Measurements from ENCODE around the gene CEP95.

The CEP95 gene

GRCh38 chr17:64551461-64551860 is 44.7 kb downstream of the CEP95 start:
- Histone ChIP-seq H3K9me3 (ENCODE audit: control insufficient read depth in 5 of 5, low read length in 5 of 5) (no peaks in the 10 kb centered on the region), H3K36me3 (ENCODE audit: control insufficient read depth in 5 of 5, insufficient read depth in 5 of 5, low read length in 5 of 5) (peaks cover 18 to 56% (median 38%) of the 10 kb centered on the region in 5 donors), H3K9ac (ENCODE audit: low read length in 5 of 5) (no peak overlapping the region), H3K4me3 (ENCODE audit: low read depth in 1 of 5, low read length in 5 of 5) (no peak overlapping the region), H3K27me3 (ENCODE audit: control insufficient read depth in 5 of 5, insufficient read depth in 4 of 5, low read length in 5 of 5) (no peaks in the 10 kb centered on the region), H3K27ac (ENCODE audit: low read depth, low read length) (no peak overlapping the region), H3K4me1 (ENCODE audit: control insufficient read depth in 5 of 5, insufficient read depth in 5 of 5, low read length in 5 of 5) (no peaks in the 10 kb centered on the region)

DNA sequence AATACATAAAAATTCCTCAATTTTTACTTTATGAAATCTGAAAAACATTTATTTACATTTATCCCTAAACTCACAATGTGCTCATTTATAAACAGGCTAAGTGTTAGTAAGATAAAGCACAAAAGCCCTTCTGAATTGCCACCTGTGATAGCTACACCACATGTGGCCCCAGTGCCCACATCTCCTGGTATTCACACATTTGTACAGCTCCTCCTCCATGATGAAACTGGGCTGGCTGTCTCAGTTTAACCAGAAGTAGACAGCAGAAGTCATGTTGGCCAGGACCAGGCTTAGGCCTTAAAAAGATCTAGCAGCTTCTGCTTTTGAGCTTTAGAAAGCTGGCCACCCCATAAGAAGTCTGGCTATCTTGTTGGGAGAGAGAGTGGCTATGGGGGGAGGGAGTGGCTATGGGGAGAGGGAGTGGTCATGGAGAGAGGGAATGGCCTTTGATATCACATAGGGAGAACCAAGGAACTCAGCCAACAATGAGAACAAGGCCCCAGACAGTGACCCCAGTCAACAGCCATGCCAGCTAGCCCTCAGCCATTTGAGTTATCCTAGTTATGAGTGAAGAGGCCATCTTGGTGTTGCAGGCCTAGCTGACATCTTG is 47.4 kb downstream of the CEP95 start:
- H3K4me3 ChIP-seq (ENCODE audit: low read depth in 1 of 5, low read length in 5 of 5): no peak overlapping the region
- H3K27ac ChIP-seq (ENCODE audit: low read depth, low read length): no peak overlapping the region
- peaks cover 26 to 50% (median 32%) of the 10 kb centered on the region in 5 donors for H3K36me3 ChIP-seq (ENCODE audit: control insufficient read depth in 5 of 5, insufficient read depth in 5 of 5, low read length in 5 of 5)

GRCh38 chr17:64555281-64555680 is 48.5 kb downstream of the CEP95 start:
- Histone ChIP-seq H3K9me3 (ENCODE audit: control insufficient read depth in 5 of 5, low read length in 5 of 5) (no peaks in the 10 kb centered on the region), H3K4me3 (ENCODE audit: low read depth in 1 of 5, low read length in 5 of 5) (no peak overlapping the region), H3K27ac (ENCODE audit: low read depth, low read length) (no peak overlapping the region), H3K4me1 (ENCODE audit: control insufficient read depth in 5 of 5, insufficient read depth in 5 of 5, low read length in 5 of 5) (no peaks in the 10 kb centered on the region), H3K27me3 (ENCODE audit: control insufficient read depth in 5 of 5, insufficient read depth in 4 of 5, low read length in 5 of 5) (no peaks in the 10 kb centered on the region), H3K9ac (ENCODE audit: low read length in 5 of 5) (no peak overlapping the region), H3K36me3 (ENCODE audit: control insufficient read depth in 5 of 5, insufficient read depth in 5 of 5, low read length in 5 of 5) (peaks cover 24 to 50% (median 30%) of the 10 kb centered on the region in 5 donors)

More for the DNA sequence above, 47.4 kb downstream of the CEP95 start:
- Histone ChIP-seq H3K4me1 (ENCODE audit: control insufficient read depth in 5 of 5, insufficient read depth in 5 of 5, low read length in 5 of 5) (no peaks in the 10 kb centered on the region), H3K9me3 (ENCODE audit: control insufficient read depth in 5 of 5, low read length in 5 of 5) (no peaks in the 10 kb centered on the region), H3K27me3 (ENCODE audit: control insufficient read depth in 5 of 5, insufficient read depth in 4 of 5, low read length in 5 of 5) (no peaks in the 10 kb centered on the region), H3K9ac (ENCODE audit: low read length in 5 of 5) (no peak overlapping the region)

DNA sequence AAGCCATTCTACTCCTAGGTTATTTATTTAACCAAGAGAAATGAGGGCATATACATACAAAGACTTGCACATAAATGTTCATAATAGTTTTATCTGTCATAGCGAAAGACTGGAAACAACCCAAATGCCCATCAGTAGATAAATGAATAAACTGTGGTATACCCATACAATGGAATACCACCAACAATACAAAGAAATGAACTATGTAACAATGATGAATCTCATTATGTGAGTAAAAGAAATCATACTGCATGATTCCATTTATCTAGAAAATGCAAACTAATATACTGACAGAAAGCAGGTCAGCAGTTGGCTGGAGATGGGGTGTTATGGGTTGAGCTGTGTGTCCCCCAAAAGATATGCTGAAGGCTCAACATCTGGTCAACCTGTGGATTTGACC is 57.3 kb downstream of the CEP95 start:
- Histone ChIP-seq H3K4me3 (ENCODE audit: low read depth in 1 of 5, low read length in 5 of 5) (no peak overlapping the region), H3K36me3 (ENCODE audit: control insufficient read depth in 5 of 5, insufficient read depth in 5 of 5, low read length in 5 of 5) (peaks cover 9 to 37% (median 19%) of the 10 kb centered on the region in 5 donors)

DNA sequence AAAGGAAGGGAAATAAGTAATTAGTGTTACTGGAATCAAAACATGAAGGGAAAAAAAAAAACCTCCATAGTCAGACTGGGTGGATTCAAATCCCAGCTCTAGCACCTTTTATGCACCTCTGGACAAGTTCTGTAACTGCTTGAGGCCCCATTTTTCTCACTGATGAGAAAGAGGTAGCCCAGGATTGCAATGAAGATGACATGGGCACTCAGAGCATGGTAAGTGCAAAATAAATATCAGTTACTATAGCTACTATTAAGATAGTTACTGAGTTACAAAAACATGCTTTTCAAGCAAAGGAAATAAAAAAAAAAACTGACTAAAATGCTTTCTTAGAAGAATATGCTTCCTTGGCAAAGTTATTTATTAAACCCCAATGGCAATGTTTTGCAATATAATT is 58.8 kb downstream of the CEP95 start:
- no peaks in the 10 kb centered on the region for H3K27me3 ChIP-seq (ENCODE audit: control insufficient read depth in 5 of 5, insufficient read depth in 4 of 5, low read length in 5 of 5)
- H3K9ac ChIP-seq (ENCODE audit: low read length in 5 of 5): no peak overlapping the region
- H3K36me3 ChIP-seq (ENCODE audit: control insufficient read depth in 5 of 5, insufficient read depth in 5 of 5, low read length in 5 of 5): peaks cover 6 to 37% (median 24%) of the 10 kb centered on the region in 5 donors
- H3K4me1 ChIP-seq (ENCODE audit: control insufficient read depth in 5 of 5, insufficient read depth in 5 of 5, low read length in 5 of 5): peaks cover 0 to 13% (median 13%) of the 10 kb centered on the region in 5 donors
- no peak overlapping the region for H3K4me3 ChIP-seq (ENCODE audit: low read depth in 1 of 5, low read length in 5 of 5)
- H3K9me3 ChIP-seq (ENCODE audit: control insufficient read depth in 5 of 5, low read length in 5 of 5): no peaks in the 10 kb centered on the region
- no peak overlapping the region for H3K27ac ChIP-seq (ENCODE audit: low read depth, low read length)

More for the DNA sequence above, 57.3 kb downstream of the CEP95 start:
- Histone ChIP-seq H3K4me1 (ENCODE audit: control insufficient read depth in 5 of 5, insufficient read depth in 5 of 5, low read length in 5 of 5) (peaks cover 0 to 13% (median 13%) of the 10 kb centered on the region in 5 donors), H3K9ac (ENCODE audit: low read length in 5 of 5) (no peak overlapping the region), H3K27me3 (ENCODE audit: control insufficient read depth in 5 of 5, insufficient read depth in 4 of 5, low read length in 5 of 5) (no peaks in the 10 kb centered on the region), H3K9me3 (ENCODE audit: control insufficient read depth in 5 of 5, low read length in 5 of 5) (no peaks in the 10 kb centered on the region), H3K27ac (ENCODE audit: low read depth, low read length) (no peak overlapping the region)

GRCh38 chr17:64571746-64572145 is 65.0 kb downstream of the CEP95 start:
- peaks cover 2 to 34% (median 26%) of the 10 kb centered on the region in 5 donors for H3K36me3 ChIP-seq (ENCODE audit: control insufficient read depth in 5 of 5, insufficient read depth in 5 of 5, low read length in 5 of 5)
- no peak overlapping the region for H3K4me3 ChIP-seq (ENCODE audit: low read depth in 1 of 5, low read length in 5 of 5)
- no peaks in the 10 kb centered on the region for H3K27me3 ChIP-seq (ENCODE audit: control insufficient read depth in 5 of 5, insufficient read depth in 4 of 5, low read length in 5 of 5)
- peaks cover 0 to 12% (median 5%) of the 10 kb centered on the region in 5 donors for H3K4me1 ChIP-seq (ENCODE audit: control insufficient read depth in 5 of 5, insufficient read depth in 5 of 5, low read length in 5 of 5)
- no peak overlapping the region for H3K9ac ChIP-seq (ENCODE audit: low read length in 5 of 5)
- H3K9me3 ChIP-seq (ENCODE audit: control insufficient read depth in 5 of 5, low read length in 5 of 5): no peaks in the 10 kb centered on the region
- no peak overlapping the region for H3K27ac ChIP-seq (ENCODE audit: low read depth, low read length)

DNA sequence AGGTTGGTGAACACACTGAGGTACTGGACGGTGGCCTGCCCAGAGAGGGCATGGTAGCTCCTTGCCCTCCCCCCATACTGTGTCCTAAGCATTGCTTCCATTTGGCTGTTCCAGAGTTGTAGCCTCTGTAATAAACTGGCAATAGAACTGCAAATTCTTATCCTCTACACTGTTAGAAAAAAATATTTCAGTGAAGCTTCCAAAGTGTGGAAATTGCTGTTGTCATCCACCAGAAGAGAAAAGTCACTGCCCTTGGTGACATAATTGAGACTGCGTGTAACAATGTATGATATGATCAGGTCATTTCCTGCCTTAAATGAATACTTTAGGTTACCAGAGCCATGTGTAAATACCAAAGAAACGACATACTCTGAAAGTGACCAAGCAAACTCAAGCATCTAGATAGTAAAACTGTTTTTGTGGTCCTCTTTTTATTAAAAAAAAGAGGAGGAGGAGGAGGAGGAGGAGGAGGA is 65.9 kb downstream of the CEP95 start:
- H3K36me3 ChIP-seq (ENCODE audit: control insufficient read depth in 5 of 5, insufficient read depth in 5 of 5, low read length in 5 of 5): peaks cover 2 to 37% (median 28%) of the 10 kb centered on the region in 5 donors
- no peaks in the 10 kb centered on the region for H3K27me3 ChIP-seq (ENCODE audit: control insufficient read depth in 5 of 5, insufficient read depth in 4 of 5, low read length in 5 of 5)
- no peaks in the 10 kb centered on the region for H3K9me3 ChIP-seq (ENCODE audit: control insufficient read depth in 5 of 5, low read length in 5 of 5)
- H3K4me1 ChIP-seq (ENCODE audit: control insufficient read depth in 5 of 5, insufficient read depth in 5 of 5, low read length in 5 of 5): peaks cover 0 to 12% (median 5%) of the 10 kb centered on the region in 5 donors
- H3K27ac ChIP-seq (ENCODE audit: low read depth, low read length): no peak overlapping the region
- H3K4me3 ChIP-seq (ENCODE audit: low read depth in 1 of 5, low read length in 5 of 5): no peak overlapping the region
- no peak overlapping the region for H3K9ac ChIP-seq (ENCODE audit: low read length in 5 of 5)

GRCh38 chr17:64573214-64573613 is 66.4 kb downstream of the CEP95 start:
- no peak overlapping the region for H3K4me3 ChIP-seq (ENCODE audit: low read depth in 1 of 5, low read length in 5 of 5)
- no peaks in the 10 kb centered on the region for H3K9me3 ChIP-seq (ENCODE audit: control insufficient read depth in 5 of 5, low read length in 5 of 5)
- H3K27ac ChIP-seq (ENCODE audit: low read depth, low read length): no peak overlapping the region
- peaks cover 0 to 12% (median 5%) of the 10 kb centered on the region in 5 donors for H3K4me1 ChIP-seq (ENCODE audit: control insufficient read depth in 5 of 5, insufficient read depth in 5 of 5, low read length in 5 of 5)
- no peaks in the 10 kb centered on the region for H3K27me3 ChIP-seq (ENCODE audit: control insufficient read depth in 5 of 5, insufficient read depth in 4 of 5, low read length in 5 of 5)
- H3K36me3 ChIP-seq (ENCODE audit: control insufficient read depth in 5 of 5, insufficient read depth in 5 of 5, low read length in 5 of 5): peaks cover 2 to 39% (median 29%) of the 10 kb centered on the region in 5 donors
- H3K9ac ChIP-seq (ENCODE audit: low read length in 5 of 5): no peak overlapping the region

DNA sequence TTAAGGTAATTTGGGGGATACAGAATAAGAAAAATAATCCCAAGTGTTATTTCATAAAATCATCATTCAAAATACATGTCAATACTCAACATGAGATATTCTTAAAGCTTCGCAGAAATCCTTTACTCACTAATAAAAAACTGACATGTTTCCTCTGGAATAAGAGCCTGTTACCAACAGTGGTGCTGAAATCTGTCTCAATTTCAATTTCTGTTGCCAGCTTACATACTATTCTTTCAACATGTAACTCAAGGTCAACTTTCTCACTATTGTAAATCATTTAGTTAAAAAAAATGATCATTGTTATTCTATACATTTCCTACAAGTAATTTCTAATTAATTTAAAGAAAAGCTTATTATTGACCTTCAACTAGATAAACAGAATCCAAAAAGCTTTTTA is 67.9 kb downstream of the CEP95 start:
- H3K27me3 ChIP-seq (ENCODE audit: control insufficient read depth in 5 of 5, insufficient read depth in 4 of 5, low read length in 5 of 5): no peaks in the 10 kb centered on the region
- no peak overlapping the region for H3K9ac ChIP-seq (ENCODE audit: low read length in 5 of 5)
- H3K27ac ChIP-seq (ENCODE audit: low read depth, low read length): no peak overlapping the region
- H3K36me3 ChIP-seq (ENCODE audit: control insufficient read depth in 5 of 5, insufficient read depth in 5 of 5, low read length in 5 of 5): peaks cover 3 to 37% (median 29%) of the 10 kb centered on the region in 5 donors
- H3K9me3 ChIP-seq (ENCODE audit: control insufficient read depth in 5 of 5, low read length in 5 of 5): no peaks in the 10 kb centered on the region
- peaks cover 0 to 12% (median 5%) of the 10 kb centered on the region in 5 donors for H3K4me1 ChIP-seq (ENCODE audit: control insufficient read depth in 5 of 5, insufficient read depth in 5 of 5, low read length in 5 of 5)
- H3K4me3 ChIP-seq (ENCODE audit: low read depth in 1 of 5, low read length in 5 of 5): no peak overlapping the region

- Histone ChIP-seq H3K4me1 (ENCODE audit: control insufficient read depth in 5 of 5, insufficient read depth in 5 of 5, low read length in 5 of 5) (peaks cover 0 to 12% (median 5%) of the 10 kb centered on the region in 5 donors), H3K4me3 (ENCODE audit: low read depth in 1 of 5, low read length in 5 of 5) (no peak overlapping the region), H3K9me3 (ENCODE audit: control insufficient read depth in 5 of 5, low read length in 5 of 5) (no peaks in the 10 kb centered on the region), H3K27me3 (ENCODE audit: control insufficient read depth in 5 of 5, insufficient read depth in 4 of 5, low read length in 5 of 5) (no peaks in the 10 kb centered on the region), H3K9ac (ENCODE audit: low read length in 5 of 5) (no peak overlapping the region), H3K36me3 (ENCODE audit: control insufficient read depth in 5 of 5, insufficient read depth in 5 of 5, low read length in 5 of 5) (peaks cover 11 to 39% (median 31%) of the 10 kb centered on the region in 5 donors), H3K27ac (ENCODE audit: low read depth, low read length) (no peak overlapping the region)
Measured at GRCh38 chr17:64575431-64575830, 68.7 kb downstream of the CEP95 start.
